Stimulated activated CD8-positive, alpha-beta memory T cell treated with anti-CD3 and anti-CD28 coated beads, Interleukin-12 subunit alpha, Interleukin-12 subunit beta, amount 100 ng/mL, for 24 hours (primary cell): Measurements from ENCODE around the gene TBC1D3L.
"Not testable (repeated sequence)": the region's sequence is repeated elsewhere in the genome, so short reads cannot be mapped to it uniquely, and the experiment has no call there.

Source experiments
- DNase-seq: peaks from one replicate; pipeline ENCODE4 v3.0.0-alpha.2; 2020; ENCODE audit errors: extremely low read depth

TBC1D3L gene

GRCh38 chr17:37988960-37989359, at the start of gene TBC1D3L:
TBC1D3L (minus strand) TSS chr17:37989060; CDS start chr17:37987520, 1,540 bp downstream.
- DNase-seq, result not testable (repeated sequence)

- DNase-seq, result not testable (repeated sequence)
These were observed 14.8 kb upstream of the TBC1D3L start, which contains the start of gene TBC1D3D for GRCh38 chr17:38003676-38004075. TBC1D3D (plus strand) TSS chr17:38003976; CDS start chr17:38005561, 1,585 bp downstream.
